HCT116 (cell line): Measurements from ENCODE around the gene MAP3K5. TPM values are rescaled to one million over a fixed set of nuclear protein-coding genes. Genes with fewer than 3 reads are reported as not detected.

Source experiments
- ATAC-seq: fragments of 200-7000 bp; cut with Tn5 transposase; 2 replicates; pipeline ENCODE4 v1.9.1; 2020; ENCODE audit warnings: mild to moderate bottlenecking, moderate library complexity
- BruUV-seq: library from RNA; stranded (reverse); fragments of 400-500 nt; replicated peaks from 2 replicates; lab custom pipeline; 2021; lab: Mats Ljungman, UMichigan
- CTCF ChIA-PET: fragments of 300-600 bp; sonication (Branson Sonifier 250); formaldehyde crosslinking; loops from one replicate; lab custom pipeline; 2021; ENCODE audit warnings: antibody characterized with exemption; lab: Charles Lee
- POLR2A ChIA-PET: fragments of 300-600, 350-600 bp; sonication (Branson Sonifier 250); formaldehyde crosslinking; loops from one replicate; lab custom pipeline; 2021; ENCODE audit warnings: antibody characterized with exemption; lab: Charles Lee
- RAD21 ChIA-PET, 2 experiments: fragments of 300-600 bp; sonication (Branson Sonifier 250); formaldehyde crosslinking; loops; one replicate each; lab custom pipeline; 2023; ENCODE audit warnings: low total read pairs in 2 of 2; ENCODE audit not compliant: uncharacterized antibody in 2 of 2, unreplicated experiment in 2 of 2, low non-redundant PET in 1 of 2; lab: Charles Lee
- DNase-seq: peaks from one replicate; pipeline ENCODE4 v3.0.0-alpha.2; 2010; ENCODE audit warnings: low read depth, low spot score
- H2AFZ ChIP-seq: fragments of 200-600 bp; shearing (Covaris generic), sonication (generic); 2 replicates; pipeline ENCODE4 v1.6.1; 2017; ENCODE audit warnings: low read depth, mixed run types, mixed read lengths, antibody characterized with exemption, low read length; ENCODE audit not compliant: poor library complexity, severe bottlenecking
- H3K27ac ChIP-seq: 2 replicates; pipeline ENCODE4 v1.5.1; 2012; ENCODE audit warnings: low read depth, low read length
- H3K27me3 ChIP-seq: fragments of 200-600 bp; sonication (generic); 2 replicates; pipeline ENCODE4 v1.6.1; 2016; ENCODE audit warnings: mixed run types, low read length, mixed read lengths; ENCODE audit not compliant: insufficient read depth
- H3K36me3 ChIP-seq, 2 experiments: fragments of 200-500 bp in 1 of 2; fragments of 200-600 bp in 1 of 2; sonication (Bioruptor generic) in 1 of 2; sonication (generic) in 1 of 2; 2 replicates each; pipeline versions ENCODE4 v1.5.1 to v1.6.1; 2014 to 2016; ENCODE audit warnings: low read length in 2 of 2, inconsistent platforms in 1 of 2, mixed read lengths in 1 of 2, mixed run types in 1 of 2; ENCODE audit not compliant: insufficient read depth in 2 of 2, control insufficient read depth in 1 of 2
- H3K4me1 ChIP-seq, 2 experiments: fragments of 200-600 bp in 1 of 2; sonication (generic) in 1 of 2; 2 replicates each; pipeline versions ENCODE4 v1.5.1 to v1.6.1; 2012 to 2017; ENCODE audit warnings: low read length in 2 of 2, inconsistent platforms in 1 of 2, mild to moderate bottlenecking in 1 of 2, mixed read lengths in 1 of 2, mixed run types in 1 of 2, moderate library complexity in 1 of 2; ENCODE audit not compliant: insufficient read depth in 2 of 2, control insufficient read depth in 1 of 2
- H3K4me2 ChIP-seq: fragments of 200-600 bp; sonication (generic); 2 replicates; pipeline ENCODE4 v1.6.1; 2017; ENCODE audit warnings: mixed run types, low read length, mixed read lengths
- H3K4me3 ChIP-seq, 2 experiments: fragments of 200-600 bp in 1 of 2; sonication (generic) in 1 of 2; replicated peaks in 1 of 2; 2 replicates each; pipeline ENCODE4 v1.5.1; 2011 to 2016; ENCODE audit warnings: low read length in 2 of 2, control low read depth in 1 of 2, low read depth in 1 of 2, mild to moderate bottlenecking in 1 of 2, mixed read lengths in 1 of 2, mixed run types in 1 of 2
- H3K79me2 ChIP-seq: fragments of 200-600 bp; sonication (generic); 2 replicates; pipeline ENCODE4 v1.6.1; 2017; ENCODE audit warnings: mild to moderate bottlenecking, mixed run types, low read length, moderate library complexity, mixed read lengths; ENCODE audit not compliant: insufficient read depth
- H3K9ac ChIP-seq: fragments of 200-600 bp; sonication (generic); 2 replicates; pipeline ENCODE4 v1.6.1; 2016; ENCODE audit warnings: low read length, mixed read lengths
- H3K9me2 ChIP-seq: fragments of 200-600 bp; sonication (generic), shearing (Covaris generic); 2 replicates; pipeline ENCODE4 v1.6.1; 2017; ENCODE audit warnings: mixed run types, mild to moderate bottlenecking, moderate library complexity; ENCODE audit not compliant: insufficient read depth
- H3K9me3 ChIP-seq, 2 experiments: fragments of 200-500 bp in 1 of 2; fragments of 200-600 bp in 1 of 2; sonication (Bioruptor generic) in 1 of 2; sonication (generic) in 1 of 2; 2 replicates each; pipeline ENCODE4 v1.6.1; 2014 to 2017; ENCODE audit warnings: low read length in 2 of 2, mixed read lengths in 2 of 2, inconsistent platforms in 1 of 2, low read depth in 1 of 2, mild to moderate bottlenecking in 1 of 2, mixed run types in 1 of 2, moderate library complexity in 1 of 2; ENCODE audit not compliant: control insufficient read depth in 1 of 2, insufficient read depth in 1 of 2
- H4K20me1 ChIP-seq: fragments of 200-600 bp; sonication (generic), shearing (Covaris generic); 2 replicates; pipeline ENCODE4 v1.6.1; 2017; ENCODE audit warnings: mixed run types, mild to moderate bottlenecking, moderate library complexity; ENCODE audit not compliant: insufficient read depth
- CBX3 ChIP-seq: IDR thresholded peaks from 2 replicates; pipeline ENCODE4 v1.6.1; 2012; ENCODE audit warnings: low read depth
- CEBPB ChIP-seq: IDR thresholded peaks from 2 replicates; pipeline ENCODE4 v1.6.1; 2012; ENCODE audit warnings: low read depth
- EGR1 ChIP-seq: IDR thresholded peaks from 2 replicates; pipeline ENCODE4 v1.6.1; 2012; ENCODE audit warnings: low read depth
- ELF1 ChIP-seq: IDR thresholded peaks from 2 replicates; pipeline ENCODE4 v1.6.1; 2012; ENCODE audit warnings: low read depth, borderline replicate concordance
- EZH2 ChIP-seq: fragments of 200-600 bp; sonication (generic); IDR thresholded peaks from 2 replicates; pipeline ENCODE4 v1.6.1; 2017; ENCODE audit warnings: antibody characterized with exemption, mixed run types
- EZH2phosphoT487 ChIP-seq: fragments of 200-600 bp; IDR thresholded peaks from 2 replicates; pipeline ENCODE4 v1.6.1; 2018; ENCODE audit warnings: antibody characterized with exemption, borderline replicate concordance
- FOSL1 ChIP-seq: IDR thresholded peaks from 2 replicates; pipeline ENCODE4 v1.6.1; 2012; ENCODE audit warnings: low read depth
- JUND ChIP-seq: IDR thresholded peaks from 2 replicates; pipeline ENCODE4 v1.6.1; 2012
- POLR2AphosphoS5 ChIP-seq: IDR thresholded peaks from 2 replicates; pipeline ENCODE4 v1.6.1; 2011; ENCODE audit warnings: mild to moderate bottlenecking, low read depth, low read length, moderate library complexity
- SIN3A ChIP-seq: IDR thresholded peaks from 2 replicates; pipeline ENCODE4 v1.6.1; 2012; ENCODE audit warnings: low read depth
- SP1 ChIP-seq: IDR thresholded peaks from 2 replicates; pipeline ENCODE4 v1.6.1; 2012; ENCODE audit warnings: low read depth
- SRF ChIP-seq: IDR thresholded peaks from 2 replicates; pipeline ENCODE4 v1.6.1; 2012; ENCODE audit warnings: low read depth
- TCF7L2 ChIP-seq: IDR thresholded peaks from 2 replicates; pipeline ENCODE4 v1.7.0; 2011; ENCODE audit warnings: borderline replicate concordance, inconsistent platforms; ENCODE audit not compliant: insufficient read depth, insufficient read length; ENCODE audit errors: extremely low read depth
- YY1 ChIP-seq: IDR thresholded peaks from 2 replicates; pipeline ENCODE4 v1.6.1; 2011; ENCODE audit warnings: low read length, low read depth, moderate library complexity, mild to moderate bottlenecking; ENCODE audit not compliant: insufficient replicate concordance; ENCODE audit errors: extremely low read depth
- ZNF274 ChIP-seq: fragments of 200-500 bp; sonication (Bioruptor generic); IDR thresholded peaks from 2 replicates; pipeline ENCODE4 v1.6.1; 2014; ENCODE audit warnings: mild to moderate bottlenecking, low read depth, low read length, inconsistent platforms
- intact Hi-C: fragments of 100-400 bp; cut with micrococcal nuclease; formaldehyde crosslinking; loops from 2 replicates; pipeline ENCODE4 v1.10.0; 2022
- total RNA-seq: library from RNA; stranded (reverse); gene quantifications from one replicate; pipeline ENCODE4 v1.2.1, GENCODE V29; 2021; ENCODE audit not compliant: unreplicated experiment
- TF ChIP-seq, protein P1 (sequence below): IDR thresholded peaks from 2 replicates; pipeline ENCODE4 v1.6.1; 2012
- TF ChIP-seq, protein P2 (sequence below): IDR thresholded peaks from 2 replicates; pipeline ENCODE4 v1.6.1; 2012; ENCODE audit warnings: low read depth
- TF ChIP-seq, protein P3 (sequence below): IDR thresholded peaks from 2 replicates; pipeline ENCODE4 v1.6.1; 2011; ENCODE audit warnings: mild to moderate bottlenecking, low read length, moderate library complexity; ENCODE audit not compliant: insufficient replicate concordance; ENCODE audit errors: extremely low read depth
- TF ChIP-seq, protein P4 (sequence below): IDR thresholded peaks from 2 replicates; pipeline ENCODE4 v1.6.1; 2012
- TF ChIP-seq, protein P5 (sequence below), 3 experiments: fragments of 200-600 bp in 1 of 3; sonication (generic) in 1 of 3; IDR thresholded peaks in 2 of 3; conservative IDR thresholded peaks in 1 of 3; 2 replicates each; pipeline ENCODE4 v1.5.1; 2012 to 2017; ENCODE audit warnings: low read depth in 2 of 3, low read length in 2 of 3, antibody characterized with exemption in 1 of 3, borderline replicate concordance in 1 of 3, control low read depth in 1 of 3, mild to moderate bottlenecking in 1 of 3, mixed read lengths in 1 of 3, mixed run types in 1 of 3, moderate library complexity in 1 of 3; ENCODE audit not compliant: insufficient read depth in 1 of 3

MAP3K5 gene
- total RNA-seq, 1 experiment from 2014 or later = 11.8 TPM

DNA sequence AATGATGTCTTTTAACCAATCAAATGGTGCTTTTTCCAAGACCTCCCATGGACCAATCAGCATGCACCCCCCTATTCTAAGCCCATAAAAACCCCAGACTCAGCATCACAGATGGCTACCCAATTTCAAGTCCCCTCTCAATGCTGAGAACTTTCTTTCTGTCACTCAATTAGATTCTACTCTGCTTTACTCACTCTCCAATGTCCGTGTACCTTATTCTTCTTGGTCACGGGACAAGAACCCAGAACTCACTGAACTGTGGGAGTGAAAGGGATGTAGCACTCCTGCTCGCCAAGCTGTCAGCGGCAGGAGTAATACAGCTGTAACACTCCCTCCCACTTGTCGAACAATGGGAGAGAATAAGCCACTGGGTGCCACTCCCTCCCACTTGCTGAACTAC lies 221.2 kb downstream of the MAP3K5 start:
- H3K4me2 ChIP-seq = no peak overlapping the region
- DNase-seq = no peak
- H3K27ac ChIP-seq = no peak overlapping the region
- H3K9ac ChIP-seq = no peak overlapping the region
- peaks cover 6 to 11% of the 10 kb centered on the region in 2 experiments; a peak in 2 of 4 replicates for H3K9me3 ChIP-seq
- H4K20me1 ChIP-seq = no peaks in the 10 kb centered on the region
- H3K27me3 ChIP-seq = no peaks in the 10 kb centered on the region
- ChIA-PET RAD21 (no interaction called here), POLR2A (no interaction called here), CTCF (no interaction called here)
- BruUV-seq = no TSS peak
- no peaks in the 10 kb centered on the region; a peak in 1 of 4 replicates for H3K36me3 ChIP-seq
- H2AFZ ChIP-seq = no peak overlapping the region
- no peaks in the 10 kb centered on the region for H3K9me2 ChIP-seq
- H3K4me3 ChIP-seq = no peak overlapping the region
- TF ChIP-seq EZH2phosphoT487 (no peak), JUND (no peak), SIN3A (no peak), EZH2 (no peak), CEBPB (no peak), SRF (no peak), YY1 (no peak), POLR2AphosphoS5 (no peak), FOSL1 (no peak), CBX3 (no peak), TCF7L2 (no peak), ZNF274 (no peak), EGR1 (no peak), ELF1 (no peak), SP1 (no peak)
- TF ChIP-seq, protein P1, sequence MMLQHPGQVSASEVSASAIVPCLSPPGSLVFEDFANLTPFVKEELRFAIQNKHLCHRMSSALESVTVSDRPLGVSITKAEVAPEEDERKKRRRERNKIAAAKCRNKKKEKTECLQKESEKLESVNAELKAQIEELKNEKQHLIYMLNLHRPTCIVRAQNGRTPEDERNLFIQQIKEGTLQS = no peak
- TF ChIP-seq, protein P2, sequence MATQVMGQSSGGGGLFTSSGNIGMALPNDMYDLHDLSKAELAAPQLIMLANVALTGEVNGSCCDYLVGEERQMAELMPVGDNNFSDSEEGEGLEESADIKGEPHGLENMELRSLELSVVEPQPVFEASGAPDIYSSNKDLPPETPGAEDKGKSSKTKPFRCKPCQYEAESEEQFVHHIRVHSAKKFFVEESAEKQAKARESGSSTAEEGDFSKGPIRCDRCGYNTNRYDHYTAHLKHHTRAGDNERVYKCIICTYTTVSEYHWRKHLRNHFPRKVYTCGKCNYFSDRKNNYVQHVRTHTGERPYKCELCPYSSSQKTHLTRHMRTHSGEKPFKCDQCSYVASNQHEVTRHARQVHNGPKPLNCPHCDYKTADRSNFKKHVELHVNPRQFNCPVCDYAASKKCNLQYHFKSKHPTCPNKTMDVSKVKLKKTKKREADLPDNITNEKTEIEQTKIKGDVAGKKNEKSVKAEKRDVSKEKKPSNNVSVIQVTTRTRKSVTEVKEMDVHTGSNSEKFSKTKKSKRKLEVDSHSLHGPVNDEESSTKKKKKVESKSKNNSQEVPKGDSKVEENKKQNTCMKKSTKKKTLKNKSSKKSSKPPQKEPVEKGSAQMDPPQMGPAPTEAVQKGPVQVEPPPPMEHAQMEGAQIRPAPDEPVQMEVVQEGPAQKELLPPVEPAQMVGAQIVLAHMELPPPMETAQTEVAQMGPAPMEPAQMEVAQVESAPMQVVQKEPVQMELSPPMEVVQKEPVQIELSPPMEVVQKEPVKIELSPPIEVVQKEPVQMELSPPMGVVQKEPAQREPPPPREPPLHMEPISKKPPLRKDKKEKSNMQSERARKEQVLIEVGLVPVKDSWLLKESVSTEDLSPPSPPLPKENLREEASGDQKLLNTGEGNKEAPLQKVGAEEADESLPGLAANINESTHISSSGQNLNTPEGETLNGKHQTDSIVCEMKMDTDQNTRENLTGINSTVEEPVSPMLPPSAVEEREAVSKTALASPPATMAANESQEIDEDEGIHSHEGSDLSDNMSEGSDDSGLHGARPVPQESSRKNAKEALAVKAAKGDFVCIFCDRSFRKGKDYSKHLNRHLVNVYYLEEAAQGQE = no peak
- TF ChIP-seq, protein P3, sequence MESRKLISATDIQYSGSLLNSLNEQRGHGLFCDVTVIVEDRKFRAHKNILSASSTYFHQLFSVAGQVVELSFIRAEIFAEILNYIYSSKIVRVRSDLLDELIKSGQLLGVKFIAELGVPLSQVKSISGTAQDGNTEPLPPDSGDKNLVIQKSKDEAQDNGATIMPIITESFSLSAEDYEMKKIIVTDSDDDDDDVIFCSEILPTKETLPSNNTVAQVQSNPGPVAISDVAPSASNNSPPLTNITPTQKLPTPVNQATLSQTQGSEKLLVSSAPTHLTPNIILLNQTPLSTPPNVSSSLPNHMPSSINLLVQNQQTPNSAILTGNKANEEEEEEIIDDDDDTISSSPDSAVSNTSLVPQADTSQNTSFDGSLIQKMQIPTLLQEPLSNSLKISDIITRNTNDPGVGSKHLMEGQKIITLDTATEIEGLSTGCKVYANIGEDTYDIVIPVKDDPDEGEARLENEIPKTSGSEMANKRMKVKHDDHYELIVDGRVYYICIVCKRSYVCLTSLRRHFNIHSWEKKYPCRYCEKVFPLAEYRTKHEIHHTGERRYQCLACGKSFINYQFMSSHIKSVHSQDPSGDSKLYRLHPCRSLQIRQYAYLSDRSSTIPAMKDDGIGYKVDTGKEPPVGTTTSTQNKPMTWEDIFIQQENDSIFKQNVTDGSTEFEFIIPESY = no peak
- TF ChIP-seq, protein P4, sequence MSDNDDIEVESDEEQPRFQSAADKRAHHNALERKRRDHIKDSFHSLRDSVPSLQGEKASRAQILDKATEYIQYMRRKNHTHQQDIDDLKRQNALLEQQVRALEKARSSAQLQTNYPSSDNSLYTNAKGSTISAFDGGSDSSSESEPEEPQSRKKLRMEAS = no peak
- TF ChIP-seq, protein P5, sequence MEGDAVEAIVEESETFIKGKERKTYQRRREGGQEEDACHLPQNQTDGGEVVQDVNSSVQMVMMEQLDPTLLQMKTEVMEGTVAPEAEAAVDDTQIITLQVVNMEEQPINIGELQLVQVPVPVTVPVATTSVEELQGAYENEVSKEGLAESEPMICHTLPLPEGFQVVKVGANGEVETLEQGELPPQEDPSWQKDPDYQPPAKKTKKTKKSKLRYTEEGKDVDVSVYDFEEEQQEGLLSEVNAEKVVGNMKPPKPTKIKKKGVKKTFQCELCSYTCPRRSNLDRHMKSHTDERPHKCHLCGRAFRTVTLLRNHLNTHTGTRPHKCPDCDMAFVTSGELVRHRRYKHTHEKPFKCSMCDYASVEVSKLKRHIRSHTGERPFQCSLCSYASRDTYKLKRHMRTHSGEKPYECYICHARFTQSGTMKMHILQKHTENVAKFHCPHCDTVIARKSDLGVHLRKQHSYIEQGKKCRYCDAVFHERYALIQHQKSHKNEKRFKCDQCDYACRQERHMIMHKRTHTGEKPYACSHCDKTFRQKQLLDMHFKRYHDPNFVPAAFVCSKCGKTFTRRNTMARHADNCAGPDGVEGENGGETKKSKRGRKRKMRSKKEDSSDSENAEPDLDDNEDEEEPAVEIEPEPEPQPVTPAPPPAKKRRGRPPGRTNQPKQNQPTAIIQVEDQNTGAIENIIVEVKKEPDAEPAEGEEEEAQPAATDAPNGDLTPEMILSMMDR (IDR thresholded peaks at IDR 0.05 in 2 of 3, conservative IDR thresholded peaks at IDR 0.05 in 1 of 3; ENCODE audit: borderline replicate concordance in 1 of 3, insufficient read depth in 1 of 3, low read depth in 2 of 3, low read length in 2 of 3) = no peak
- TF ChIP-seq, all 23 proteins: peak for 0
- no peaks in the 10 kb centered on the region for H3K79me2 ChIP-seq
- ATAC-seq = no peak
- H3K4me1 ChIP-seq = no peaks in the 10 kb centered on the region
- intact Hi-C loops = no loop called here
